Lower leg skin (tissue), 3 donors: Measurements from ENCODE around the gene GRIK5.

Source experiments
- POLR2A ChIP-seq, 2 donors: fragments of 450-650 bp; IDR thresholded peaks; one replicate each; pipeline ENCODE4 v1.6.1; 2016 to 2017; ENCODE audit warnings: antibody characterized with exemption in 2 of 2, mild to moderate bottlenecking in 1 of 2, moderate library complexity in 1 of 2
- TF ChIP-seq, protein P1 (sequence below), 3 donors: fragments of 450-650 bp; IDR thresholded peaks; one replicate each; pipeline ENCODE4 v1.5.1; 2016; ENCODE audit warnings: antibody characterized with exemption in 3 of 3, mild to moderate bottlenecking in 3 of 3, moderate library complexity in 2 of 3

DNA sequence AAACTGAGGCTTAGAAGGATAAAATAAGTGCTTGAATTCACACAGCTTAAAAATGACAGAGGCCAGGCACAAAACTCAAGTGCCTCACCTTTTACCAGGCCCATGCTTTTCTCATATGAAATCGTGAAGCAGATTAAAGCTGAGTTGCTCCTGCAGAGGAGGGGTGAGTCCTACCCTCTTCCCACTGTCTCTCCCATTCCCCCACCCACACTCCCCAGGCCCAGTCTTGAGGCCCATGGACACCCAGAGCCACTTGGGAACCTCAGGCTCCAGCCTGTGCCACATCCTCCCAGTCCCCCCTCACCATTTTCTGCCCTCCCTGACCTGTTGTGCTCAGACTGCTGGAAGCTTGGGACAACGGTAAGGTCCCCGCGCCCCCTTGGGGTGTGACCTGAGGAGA lies 23.5 kb upstream of the GRIK5 start:
- TF ChIP-seq, protein P1, sequence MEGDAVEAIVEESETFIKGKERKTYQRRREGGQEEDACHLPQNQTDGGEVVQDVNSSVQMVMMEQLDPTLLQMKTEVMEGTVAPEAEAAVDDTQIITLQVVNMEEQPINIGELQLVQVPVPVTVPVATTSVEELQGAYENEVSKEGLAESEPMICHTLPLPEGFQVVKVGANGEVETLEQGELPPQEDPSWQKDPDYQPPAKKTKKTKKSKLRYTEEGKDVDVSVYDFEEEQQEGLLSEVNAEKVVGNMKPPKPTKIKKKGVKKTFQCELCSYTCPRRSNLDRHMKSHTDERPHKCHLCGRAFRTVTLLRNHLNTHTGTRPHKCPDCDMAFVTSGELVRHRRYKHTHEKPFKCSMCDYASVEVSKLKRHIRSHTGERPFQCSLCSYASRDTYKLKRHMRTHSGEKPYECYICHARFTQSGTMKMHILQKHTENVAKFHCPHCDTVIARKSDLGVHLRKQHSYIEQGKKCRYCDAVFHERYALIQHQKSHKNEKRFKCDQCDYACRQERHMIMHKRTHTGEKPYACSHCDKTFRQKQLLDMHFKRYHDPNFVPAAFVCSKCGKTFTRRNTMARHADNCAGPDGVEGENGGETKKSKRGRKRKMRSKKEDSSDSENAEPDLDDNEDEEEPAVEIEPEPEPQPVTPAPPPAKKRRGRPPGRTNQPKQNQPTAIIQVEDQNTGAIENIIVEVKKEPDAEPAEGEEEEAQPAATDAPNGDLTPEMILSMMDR (IDR thresholded peaks at IDR 0.05), result no peak
- no peak for TF ChIP-seq POLR2A (IDR thresholded peaks at IDR 0.05)
